ENCODE data around the gene PTPN1. TPM values are rescaled to one million over a fixed set of nuclear protein-coding genes. Genes with fewer than 3 reads are reported as not detected.

The PTPN1 gene
- total and polyA plus RNA-seq, 2 of the 13 experiments (the other 11 are each of a cell fraction or from before 2014, with no cell fraction given), result 17.7 to 37.2 TPM

GRCh38 chr20:50588034-50588736, 78.0 kb downstream of the PTPN1 start (continued):
- TF ChIP-seq ZNF570 (CRISPR knock-in tag; IDR thresholded peaks at IDR 0.05; ENCODE audit: borderline replicate concordance) (no peak), EED (CRISPR knock-in tag; IDR thresholded peaks at IDR 0.05) (no peak), ATM (IDR thresholded peaks at IDR 0.05; ENCODE audit: borderline replicate concordance) (no peak), ZBTB7B (CRISPR knock-in tag; IDR thresholded peaks at IDR 0.05) (peak; percentile 34; the same call in 1 of the 2 replicates), HOXA3 (CRISPR knock-in tag; IDR thresholded peaks at IDR 0.05) (no peak), KDM5A (IDR thresholded peaks at IDR 0.05; ENCODE audit: borderline replicate concordance, low read length) (no peak), ARNT (IDR thresholded peaks at IDR 0.05) (no peak), ZNF234 (CRISPR knock-in tag; conservative IDR thresholded peaks at IDR 0.05) (no peak), ZNF451 (CRISPR knock-in tag; IDR thresholded peaks at IDR 0.05) (no peak), ZNF235 (CRISPR knock-in tag; IDR thresholded peaks at IDR 0.05; ENCODE audit: borderline replicate concordance) (no peak), ZNF546 (CRISPR knock-in tag; conservative IDR thresholded peaks at IDR 0.05) (no peak), ZNF18 (CRISPR knock-in tag; IDR thresholded peaks at IDR 0.05; ENCODE audit: insufficient replicate concordance) (no peak), NFATC3 (CRISPR knock-in tag; IDR thresholded peaks at IDR 0.05) (no peak), ZSCAN30 (CRISPR knock-in tag; IDR thresholded peaks at IDR 0.05) (no peak), LBX2 (CRISPR knock-in tag; IDR thresholded peaks at IDR 0.05; ENCODE audit: borderline replicate concordance) (no peak)
- TF ChIP-seq, protein P1, sequence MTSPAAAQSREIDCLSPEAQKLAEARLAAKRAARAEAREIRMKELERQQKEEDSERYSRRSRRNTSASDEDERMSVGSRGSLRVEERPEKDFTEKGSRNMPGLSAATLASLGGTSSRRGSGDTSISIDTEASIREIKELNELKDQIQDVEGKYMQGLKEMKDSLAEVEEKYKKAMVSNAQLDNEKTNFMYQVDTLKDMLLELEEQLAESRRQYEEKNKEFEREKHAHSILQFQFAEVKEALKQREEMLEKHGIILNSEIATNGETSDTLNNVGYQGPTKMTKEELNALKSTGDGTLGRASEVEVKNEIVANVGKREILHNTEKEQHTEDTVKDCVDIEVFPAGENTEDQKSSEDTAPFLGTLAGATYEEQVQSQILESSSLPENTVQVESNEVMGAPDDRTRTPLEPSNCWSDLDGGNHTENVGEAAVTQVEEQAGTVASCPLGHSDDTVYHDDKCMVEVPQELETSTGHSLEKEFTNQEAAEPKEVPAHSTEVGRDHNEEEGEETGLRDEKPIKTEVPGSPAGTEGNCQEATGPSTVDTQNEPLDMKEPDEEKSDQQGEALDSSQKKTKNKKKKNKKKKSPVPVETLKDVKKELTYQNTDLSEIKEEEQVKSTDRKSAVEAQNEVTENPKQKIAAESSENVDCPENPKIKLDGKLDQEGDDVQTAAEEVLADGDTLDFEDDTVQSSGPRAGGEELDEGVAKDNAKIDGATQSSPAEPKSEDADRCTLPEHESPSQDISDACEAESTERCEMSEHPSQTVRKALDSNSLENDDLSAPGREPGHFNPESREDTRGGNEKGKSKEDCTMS (CRISPR knock-in tag; conservative IDR thresholded peaks at IDR 0.05), result no peak
- TF ChIP-seq, protein P2, sequence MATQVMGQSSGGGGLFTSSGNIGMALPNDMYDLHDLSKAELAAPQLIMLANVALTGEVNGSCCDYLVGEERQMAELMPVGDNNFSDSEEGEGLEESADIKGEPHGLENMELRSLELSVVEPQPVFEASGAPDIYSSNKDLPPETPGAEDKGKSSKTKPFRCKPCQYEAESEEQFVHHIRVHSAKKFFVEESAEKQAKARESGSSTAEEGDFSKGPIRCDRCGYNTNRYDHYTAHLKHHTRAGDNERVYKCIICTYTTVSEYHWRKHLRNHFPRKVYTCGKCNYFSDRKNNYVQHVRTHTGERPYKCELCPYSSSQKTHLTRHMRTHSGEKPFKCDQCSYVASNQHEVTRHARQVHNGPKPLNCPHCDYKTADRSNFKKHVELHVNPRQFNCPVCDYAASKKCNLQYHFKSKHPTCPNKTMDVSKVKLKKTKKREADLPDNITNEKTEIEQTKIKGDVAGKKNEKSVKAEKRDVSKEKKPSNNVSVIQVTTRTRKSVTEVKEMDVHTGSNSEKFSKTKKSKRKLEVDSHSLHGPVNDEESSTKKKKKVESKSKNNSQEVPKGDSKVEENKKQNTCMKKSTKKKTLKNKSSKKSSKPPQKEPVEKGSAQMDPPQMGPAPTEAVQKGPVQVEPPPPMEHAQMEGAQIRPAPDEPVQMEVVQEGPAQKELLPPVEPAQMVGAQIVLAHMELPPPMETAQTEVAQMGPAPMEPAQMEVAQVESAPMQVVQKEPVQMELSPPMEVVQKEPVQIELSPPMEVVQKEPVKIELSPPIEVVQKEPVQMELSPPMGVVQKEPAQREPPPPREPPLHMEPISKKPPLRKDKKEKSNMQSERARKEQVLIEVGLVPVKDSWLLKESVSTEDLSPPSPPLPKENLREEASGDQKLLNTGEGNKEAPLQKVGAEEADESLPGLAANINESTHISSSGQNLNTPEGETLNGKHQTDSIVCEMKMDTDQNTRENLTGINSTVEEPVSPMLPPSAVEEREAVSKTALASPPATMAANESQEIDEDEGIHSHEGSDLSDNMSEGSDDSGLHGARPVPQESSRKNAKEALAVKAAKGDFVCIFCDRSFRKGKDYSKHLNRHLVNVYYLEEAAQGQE (IDR thresholded peaks at IDR 0.05; ENCODE audit: borderline replicate concordance in 1 of 2, low read depth in 1 of 2, low read length in 2 of 2), result no peak
- TF ChIP-seq, protein P3, sequence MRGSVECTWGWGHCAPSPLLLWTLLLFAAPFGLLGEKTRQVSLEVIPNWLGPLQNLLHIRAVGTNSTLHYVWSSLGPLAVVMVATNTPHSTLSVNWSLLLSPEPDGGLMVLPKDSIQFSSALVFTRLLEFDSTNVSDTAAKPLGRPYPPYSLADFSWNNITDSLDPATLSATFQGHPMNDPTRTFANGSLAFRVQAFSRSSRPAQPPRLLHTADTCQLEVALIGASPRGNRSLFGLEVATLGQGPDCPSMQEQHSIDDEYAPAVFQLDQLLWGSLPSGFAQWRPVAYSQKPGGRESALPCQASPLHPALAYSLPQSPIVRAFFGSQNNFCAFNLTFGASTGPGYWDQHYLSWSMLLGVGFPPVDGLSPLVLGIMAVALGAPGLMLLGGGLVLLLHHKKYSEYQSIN (CRISPR knock-in tag; IDR thresholded peaks at IDR 0.05; ENCODE audit: borderline replicate concordance), result no peak
- TF ChIP-seq, protein P4, sequence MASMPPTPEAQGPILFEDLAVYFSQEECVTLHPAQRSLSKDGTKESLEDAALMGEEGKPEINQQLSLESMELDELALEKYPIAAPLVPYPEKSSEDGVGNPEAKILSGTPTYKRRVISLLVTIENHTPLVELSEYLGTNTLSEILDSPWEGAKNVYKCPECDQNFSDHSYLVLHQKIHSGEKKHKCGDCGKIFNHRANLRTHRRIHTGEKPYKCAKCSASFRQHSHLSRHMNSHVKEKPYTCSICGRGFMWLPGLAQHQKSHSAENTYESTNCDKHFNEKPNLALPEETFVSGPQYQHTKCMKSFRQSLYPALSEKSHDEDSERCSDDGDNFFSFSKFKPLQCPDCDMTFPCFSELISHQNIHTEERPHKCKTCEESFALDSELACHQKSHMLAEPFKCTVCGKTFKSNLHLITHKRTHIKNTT (CRISPR knock-in tag; IDR thresholded peaks at IDR 0.05), result no peak
